GM21390 (cell line): ENCODE measurements around the gene TCHP.
"Not testable (repeated sequence)": the region's sequence is repeated elsewhere in the genome, so short reads cannot be mapped to it uniquely, and the experiment has no call there.

Experiments
- ATAC-seq: cut with Tn5 transposase; IDR thresholded peaks from one replicate; pipeline ENCODE4 v1.9.1; 2021; ENCODE audit not compliant: unreplicated experiment

TCHP gene

GRCh38 chr12:109878749-109879148 lies 21.3 kb upstream of the TCHP start:
- ATAC-seq, result no peak

GRCh38 chr12:109879351-109880042 lies 20.6 kb upstream of the TCHP start:
- no peak for ATAC-seq

GRCh38 chr12:109880043-109880931 lies 19.8 kb upstream of the TCHP start, which contains the start of gene GLTP:
TSS of gene GLTP (minus strand) at chr12:109880541. CDS start at chr12:109880374, 167 bp downstream.
- ATAC-seq, result peak; percentile 89

GRCh38 chr12:109880938-109881337 lies 19.1 kb upstream of the TCHP start:
- no peak for ATAC-seq

GRCh38 chr12:109881752-109882151 lies 18.3 kb upstream of the TCHP start:
- no peak for ATAC-seq

- ATAC-seq, result no peak
These were observed 16.6 kb upstream of the TCHP start for GRCh38 chr12:109883461-109883860.

- ATAC-seq, result no peak
These were observed 14.5 kb upstream of the TCHP start for GRCh38 chr12:109885616-109886015.

GRCh38 chr12:109888179-109889020 lies 11.7 kb upstream of the TCHP start:
- no peak for ATAC-seq

GRCh38 chr12:109890620-109891170 lies 9.4 kb upstream of the TCHP start:
- no peak for ATAC-seq

GRCh38 chr12:109891731-109892130 lies 8.3 kb upstream of the TCHP start:
- ATAC-seq, result not testable (repeated sequence)

- no peak for ATAC-seq
These were observed 7.8 kb upstream of the TCHP start for GRCh38 chr12:109892165-109892715.

GRCh38 chr12:109892748-109893147 lies 7.3 kb upstream of the TCHP start:
- peak; percentile 70 for ATAC-seq

GRCh38 chr12:109893261-109893995 lies 6.6 kb upstream of the TCHP start:
- ATAC-seq, result no peak

- no peak for ATAC-seq
These were observed 5.1 kb upstream of the TCHP start for GRCh38 chr12:109894939-109895338.

- no peak for ATAC-seq
These were observed 3.9 kb upstream of the TCHP start for GRCh38 chr12:109896188-109896587.

GRCh38 chr12:109897029-109897428 lies 3.0 kb upstream of the TCHP start:
- no peak for ATAC-seq

- ATAC-seq, result not testable (repeated sequence)
These were observed 729 bp upstream of the TCHP start for GRCh38 chr12:109899345-109899744.

GRCh38 chr12:109900752-109901580 lies 892 bp downstream of the TCHP start:
- ATAC-seq, result peak; percentile 28

GRCh38 chr12:109902891-109903418 lies 2.9 kb downstream of the TCHP start:
- no peak for ATAC-seq
